SK-N-SH (cell line): ENCODE results near the gene RASSF3. TPM values are rescaled to one million over a fixed set of nuclear protein-coding genes. Genes with fewer than 3 reads are reported as not detected.

Experiments used
- CTCF ChIA-PET: fragments of 300-600, 350-600 bp; formaldehyde crosslinking; extraction: SDS; loops from one replicate; lab custom pipeline; 2021; lab: Yijun Ruan, JAX
- POLR2A ChIA-PET: fragments of 350-600 bp; sonication (Branson Sonifier 250); formaldehyde crosslinking; extraction: SDS; loops from one replicate; lab custom pipeline; 2020; ENCODE audit warnings: antibody characterized with exemption, inconsistent platforms; lab: Yijun Ruan, JAX
- DNase-seq: peaks from one replicate; pipeline ENCODE4 v3.0.0; 2012
- H2AFZ ChIP-seq: fragments of 200-600 bp; sonication (generic); 2 replicates; pipeline ENCODE4 v1.8.1; 2016; ENCODE audit warnings: antibody characterized with exemption, mild to moderate bottlenecking, low read depth
- H3F3A ChIP-seq: fragments of 200-600 bp; sonication (generic); replicated peaks from 2 replicates; pipeline ENCODE3; 2016; ENCODE audit warnings: antibody characterized with exemption, mild to moderate bottlenecking; ENCODE audit not compliant: insufficient read depth
- H3K27ac ChIP-seq, 2 experiments: fragments of 200-500 bp in 1 of 2; fragments of 200-600 bp in 1 of 2; sonication (Bioruptor generic) in 1 of 2; sonication (generic), shearing (Covaris generic) in 1 of 2; 2 replicates each; pipeline versions ENCODE4 v1.5.1 to v1.6.1; 2014 to 2016; ENCODE audit warnings: low read depth in 2 of 2, inconsistent platforms in 1 of 2, low read length in 1 of 2, mild to moderate bottlenecking in 1 of 2, mixed read lengths in 1 of 2
- H3K27me3 ChIP-seq: fragments of 200-600 bp; sonication (generic), shearing (Covaris generic); 2 replicates; pipeline ENCODE4 v1.6.1; 2016; ENCODE audit warnings: mixed run types; ENCODE audit not compliant: insufficient read depth
- H3K36me3 ChIP-seq, 2 experiments: fragments of 200-500 bp in 1 of 2; fragments of 200-600 bp in 1 of 2; sonication (Bioruptor generic) in 1 of 2; sonication (generic) in 1 of 2; replicated peaks in 1 of 2; 2 replicates each; pipeline versions ENCODE3 to v1.5.1; 2014 to 2016; ENCODE audit warnings: low read length in 1 of 2, mild to moderate bottlenecking in 1 of 2; ENCODE audit not compliant: insufficient read depth in 2 of 2, control insufficient read depth in 1 of 2
- H3K4me1 ChIP-seq, 2 experiments: fragments of 200-500 bp in 1 of 2; fragments of 200-600 bp in 1 of 2; sonication (Bioruptor generic) in 1 of 2; sonication (generic), shearing (Covaris generic) in 1 of 2; 2 replicates each; pipeline versions ENCODE4 v1.5.1 to v1.6.1; 2014 to 2016; ENCODE audit warnings: low read depth in 1 of 2, low read length in 1 of 2, mixed run types in 1 of 2; ENCODE audit not compliant: insufficient read depth in 2 of 2, control insufficient read depth in 1 of 2
- H3K4me2 ChIP-seq: fragments of 200-600 bp; sonication (generic), shearing (Covaris generic); 2 replicates; pipeline ENCODE4 v1.6.1; 2017; ENCODE audit warnings: mixed run types
- H3K4me3 ChIP-seq, 2 experiments: fragments of 200-500 bp in 1 of 2; fragments of 200-600 bp in 1 of 2; sonication (Bioruptor generic) in 1 of 2; sonication (generic), shearing (Covaris generic) in 1 of 2; 2 replicates each; pipeline versions ENCODE4 v1.5.1 to v1.8.1; 2014 to 2016; ENCODE audit warnings: low read depth in 2 of 2, inconsistent platforms in 1 of 2, low read length in 1 of 2, mild to moderate bottlenecking in 1 of 2, mixed read lengths in 1 of 2, moderate library complexity in 1 of 2
- H3K79me2 ChIP-seq: fragments of 200-600 bp; sonication (generic); 2 replicates; pipeline ENCODE4 v1.8.1; 2017; ENCODE audit warnings: mild to moderate bottlenecking; ENCODE audit not compliant: insufficient read depth
- H3K9ac ChIP-seq: fragments of 200-600 bp; sonication (generic); 2 replicates; pipeline ENCODE4 v1.6.1; 2017; ENCODE audit warnings: mixed run types
- H3K9me2 ChIP-seq: fragments of 200-600 bp; sonication (generic); 2 replicates; pipeline ENCODE4 v1.6.1; 2017; ENCODE audit warnings: mixed run types
- H3K9me3 ChIP-seq: fragments of 200-600 bp; sonication (generic); 2 replicates; pipeline ENCODE4 v1.6.1; 2017; ENCODE audit warnings: mixed run types, mild to moderate bottlenecking, moderate library complexity
- H4K20me1 ChIP-seq: fragments of 200-600 bp; sonication (generic); 2 replicates; pipeline ENCODE4 v1.6.1; 2017; ENCODE audit warnings: mild to moderate bottlenecking, mixed run types; ENCODE audit not compliant: insufficient read depth
- FOSL2 ChIP-seq: IDR thresholded peaks from 2 replicates; pipeline ENCODE4 v1.4.0; 2012; ENCODE audit warnings: low read depth, mild to moderate bottlenecking, moderate library complexity, borderline replicate concordance
- FOXJ3 ChIP-seq: sonication (generic); formaldehyde crosslinking; IDR thresholded peaks from 2 replicates; pipeline ENCODE4 v1.5.1; 2020; ENCODE audit warnings: mild to moderate bottlenecking, missing genetic modification reagents
- MEF2A ChIP-seq: IDR thresholded peaks from 2 replicates; pipeline ENCODE4 v1.4.0; 2012; ENCODE audit warnings: low read depth, borderline replicate concordance
- MXI1 ChIP-seq: IDR thresholded peaks from 2 replicates; pipeline ENCODE4 v1.6.1; 2012; ENCODE audit warnings: mild to moderate bottlenecking, low read depth, low read length, improper control_type of control experiment
- NFIC ChIP-seq: IDR thresholded peaks from 2 replicates; pipeline ENCODE4 v1.4.0; 2012; ENCODE audit warnings: borderline replicate concordance
- NRF1 ChIP-seq: IDR thresholded peaks from 2 replicates; pipeline ENCODE4 v1.6.1; 2012; ENCODE audit warnings: low read depth, mild to moderate bottlenecking, low read length
- RXRA ChIP-seq: IDR thresholded peaks from 2 replicates; pipeline ENCODE4 v1.4.0; 2012; ENCODE audit warnings: low read depth, mild to moderate bottlenecking, borderline replicate concordance
- SIN3A ChIP-seq: IDR thresholded peaks from 2 replicates; pipeline ENCODE4 v1.6.1; 2012; ENCODE audit warnings: low read depth, mild to moderate bottlenecking, low read length, moderate library complexity, borderline replicate concordance
- SMC3 ChIP-seq: IDR thresholded peaks from 2 replicates; pipeline ENCODE4 v1.6.1; 2012; ENCODE audit warnings: low read depth, low read length, improper control_type of control experiment
- TCF12 ChIP-seq: IDR thresholded peaks from 2 replicates; pipeline ENCODE4 v1.4.0; 2012
- TEAD4 ChIP-seq: IDR thresholded peaks from 2 replicates; pipeline ENCODE4 v1.4.0; 2012; ENCODE audit warnings: mild to moderate bottlenecking, borderline replicate concordance; ENCODE audit not compliant: insufficient read depth
- WGBS: methylation state at CpG from one replicate; pipeline ENCODE4 v1.1.6; 2017; ENCODE audit warnings: low lambda C conversion rate; 5-methylcytosine and 5-hydroxymethylcytosine counted together
- polyA plus RNA-seq, 3 experiments: library from polyadenylated mRNA; depleted of rRNA; stranded (reverse); fragments of >200 nt; gene quantifications; 2 replicates each; pipeline ENCODE4 v1.2.3, GENCODE V29; 2012
- TF ChIP-seq, protein P1 (sequence below): IDR thresholded peaks from 2 replicates; pipeline ENCODE4 v1.4.0; 2012; ENCODE audit warnings: low read depth, borderline replicate concordance
- TF ChIP-seq, protein P2 (sequence below): fragments of 150-350 bp; IDR thresholded peaks from 2 replicates; pipeline ENCODE4 v1.6.1; 2017; ENCODE audit warnings: antibody characterized with exemption, low read length, low read depth, borderline replicate concordance
- TF ChIP-seq, protein P3 (sequence below): fragments of 150-350 bp; IDR thresholded peaks from 2 replicates; pipeline ENCODE4 v1.6.1; 2016; ENCODE audit warnings: mild to moderate bottlenecking, low read depth, low read length
- TF ChIP-seq, protein P4 (sequence below): IDR thresholded peaks from 2 replicates; pipeline ENCODE4 v1.4.0; 2012; ENCODE audit warnings: low read depth, borderline replicate concordance
- TF ChIP-seq, protein P5 (sequence below): IDR thresholded peaks from 2 replicates; pipeline ENCODE4 v1.4.0; 2012; ENCODE audit warnings: low read depth

The RASSF3 gene
- polyA plus RNA-seq, 1 of the 3 experiments (the other 2 are of a cell fraction) = 11.1 TPM

DNA sequence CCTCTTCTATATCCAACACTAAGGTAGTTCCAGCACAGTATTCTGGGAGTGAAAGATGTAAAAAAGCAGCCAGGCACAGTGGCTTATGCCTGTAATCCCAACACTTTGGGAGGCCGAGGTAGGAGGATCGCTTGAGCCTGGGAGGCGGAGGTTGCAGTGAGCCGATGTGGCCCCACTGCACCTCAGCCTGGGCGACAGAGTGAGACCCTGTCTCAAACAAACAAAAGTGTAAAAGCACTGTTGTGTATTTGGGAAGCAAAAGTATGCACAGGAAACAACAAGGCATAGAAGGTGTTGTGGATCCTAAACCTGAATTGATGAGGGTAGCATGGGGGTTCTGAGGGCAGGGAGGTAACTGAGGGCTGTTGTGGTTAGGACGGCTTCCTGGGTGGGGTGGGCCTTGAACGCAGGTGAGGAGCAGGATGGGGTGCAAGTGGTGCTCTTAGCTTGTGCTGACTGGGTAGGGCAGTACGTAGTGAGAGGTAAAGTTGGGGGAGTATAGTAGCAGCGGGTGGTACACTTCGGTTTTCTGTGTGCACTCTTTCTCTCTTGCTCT lies 64.2 kb downstream of the RASSF3 start:
- Histone ChIP-seq H3K79me2 (peaks cover 81% of the 10 kb centered on the region), H3K9me2 (no peaks in the 10 kb centered on the region), H2AFZ (no peak overlapping the region), H4K20me1 (no peaks in the 10 kb centered on the region), H3K4me2 (no peak overlapping the region), H3K4me1 (peaks cover 59 to 65% of the 10 kb centered on the region in 2 experiments), H3K36me3 (no peaks in the 10 kb centered on the region), H3K9me3 (no peaks in the 10 kb centered on the region), H3K9ac (no peak overlapping the region), H3F3A (peaks cover 18% of the 10 kb centered on the region), H3K27ac (peak overlapping the region; percentile 41 to 84; a peak in 3 of 4 replicates), H3K4me3 (no peak overlapping the region), H3K27me3 (no peaks in the 10 kb centered on the region)
- no peak for DNase-seq
- ChIA-PET CTCF (interaction anchor here (0.8 to 1.1 kb wide), 2 partner anchors 9 to 125 kb away, joined by 3 read pairs; no protein-coding TSS in a partner anchor), POLR2A (no interaction called here)
- 97% methylated on average over 10 of the region's 10 CpGs for WGBS
- no peak for TF ChIP-seq TCF12
- TF ChIP-seq NRF1 = no peak
- TF ChIP-seq, protein P1, sequence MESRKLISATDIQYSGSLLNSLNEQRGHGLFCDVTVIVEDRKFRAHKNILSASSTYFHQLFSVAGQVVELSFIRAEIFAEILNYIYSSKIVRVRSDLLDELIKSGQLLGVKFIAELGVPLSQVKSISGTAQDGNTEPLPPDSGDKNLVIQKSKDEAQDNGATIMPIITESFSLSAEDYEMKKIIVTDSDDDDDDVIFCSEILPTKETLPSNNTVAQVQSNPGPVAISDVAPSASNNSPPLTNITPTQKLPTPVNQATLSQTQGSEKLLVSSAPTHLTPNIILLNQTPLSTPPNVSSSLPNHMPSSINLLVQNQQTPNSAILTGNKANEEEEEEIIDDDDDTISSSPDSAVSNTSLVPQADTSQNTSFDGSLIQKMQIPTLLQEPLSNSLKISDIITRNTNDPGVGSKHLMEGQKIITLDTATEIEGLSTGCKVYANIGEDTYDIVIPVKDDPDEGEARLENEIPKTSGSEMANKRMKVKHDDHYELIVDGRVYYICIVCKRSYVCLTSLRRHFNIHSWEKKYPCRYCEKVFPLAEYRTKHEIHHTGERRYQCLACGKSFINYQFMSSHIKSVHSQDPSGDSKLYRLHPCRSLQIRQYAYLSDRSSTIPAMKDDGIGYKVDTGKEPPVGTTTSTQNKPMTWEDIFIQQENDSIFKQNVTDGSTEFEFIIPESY = no peak
- TF ChIP-seq, protein P2, sequence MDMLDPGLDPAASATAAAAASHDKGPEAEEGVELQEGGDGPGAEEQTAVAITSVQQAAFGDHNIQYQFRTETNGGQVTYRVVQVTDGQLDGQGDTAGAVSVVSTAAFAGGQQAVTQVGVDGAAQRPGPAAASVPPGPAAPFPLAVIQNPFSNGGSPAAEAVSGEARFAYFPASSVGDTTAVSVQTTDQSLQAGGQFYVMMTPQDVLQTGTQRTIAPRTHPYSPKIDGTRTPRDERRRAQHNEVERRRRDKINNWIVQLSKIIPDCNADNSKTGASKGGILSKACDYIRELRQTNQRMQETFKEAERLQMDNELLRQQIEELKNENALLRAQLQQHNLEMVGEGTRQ = no peak
- TF ChIP-seq, protein P3, sequence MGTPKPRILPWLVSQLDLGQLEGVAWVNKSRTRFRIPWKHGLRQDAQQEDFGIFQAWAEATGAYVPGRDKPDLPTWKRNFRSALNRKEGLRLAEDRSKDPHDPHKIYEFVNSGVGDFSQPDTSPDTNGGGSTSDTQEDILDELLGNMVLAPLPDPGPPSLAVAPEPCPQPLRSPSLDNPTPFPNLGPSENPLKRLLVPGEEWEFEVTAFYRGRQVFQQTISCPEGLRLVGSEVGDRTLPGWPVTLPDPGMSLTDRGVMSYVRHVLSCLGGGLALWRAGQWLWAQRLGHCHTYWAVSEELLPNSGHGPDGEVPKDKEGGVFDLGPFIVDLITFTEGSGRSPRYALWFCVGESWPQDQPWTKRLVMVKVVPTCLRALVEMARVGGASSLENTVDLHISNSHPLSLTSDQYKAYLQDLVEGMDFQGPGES = no peak
- TF ChIP-seq, protein P4, sequence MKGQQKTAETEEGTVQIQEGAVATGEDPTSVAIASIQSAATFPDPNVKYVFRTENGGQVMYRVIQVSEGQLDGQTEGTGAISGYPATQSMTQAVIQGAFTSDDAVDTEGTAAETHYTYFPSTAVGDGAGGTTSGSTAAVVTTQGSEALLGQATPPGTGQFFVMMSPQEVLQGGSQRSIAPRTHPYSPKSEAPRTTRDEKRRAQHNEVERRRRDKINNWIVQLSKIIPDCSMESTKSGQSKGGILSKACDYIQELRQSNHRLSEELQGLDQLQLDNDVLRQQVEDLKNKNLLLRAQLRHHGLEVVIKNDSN = no peak
- TF ChIP-seq, protein P5, sequence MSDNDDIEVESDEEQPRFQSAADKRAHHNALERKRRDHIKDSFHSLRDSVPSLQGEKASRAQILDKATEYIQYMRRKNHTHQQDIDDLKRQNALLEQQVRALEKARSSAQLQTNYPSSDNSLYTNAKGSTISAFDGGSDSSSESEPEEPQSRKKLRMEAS = no peak
- no peak for TF ChIP-seq SIN3A
- no peak for TF ChIP-seq NFIC
- no peak for TF ChIP-seq FOXJ3
- TF ChIP-seq SMC3 = no peak
- TF ChIP-seq RXRA = no peak
- no peak for TF ChIP-seq TEAD4
- no peak for TF ChIP-seq FOSL2
- no peak for TF ChIP-seq MEF2A
- no peak for TF ChIP-seq MXI1
